Natural killer cell (primary cell): Measurements from ENCODE around the gene SDF2. TPM values are rescaled to one million over a fixed set of nuclear protein-coding genes. Genes with fewer than 3 reads are reported as not detected.

Experiments used
- ATAC-seq, 3 donors: fragments of 150-1000 bp in 2 of 3; fragments of 200-7000 bp in 1 of 3; cut with Tn5 transposase; 1 replicate in 1 of 3; 2 replicates in 2 of 3; pipeline ENCODE4 v1.10.0; 2021; ENCODE audit warnings: mild to moderate bottlenecking in 2 of 3, moderate library complexity in 2 of 3
- DNase-seq, 2 donors: peaks; one replicate each; pipeline versions ENCODE4 v3.0.0 to v3.0.0-alpha.2; 2013 to 2021; ENCODE audit warnings: mixed read lengths in 1 of 2
- H3K27ac ChIP-seq: one replicate; pipeline ENCODE4 v1.5.1; 2013; ENCODE audit warnings: mild to moderate bottlenecking, low read length
- H3K27me3 ChIP-seq: one replicate; pipeline ENCODE4 v1.6.1; 2013; ENCODE audit warnings: low read length; ENCODE audit not compliant: control insufficient read depth, insufficient read depth
- H3K36me3 ChIP-seq: one replicate; pipeline ENCODE4 v1.6.1; 2013; ENCODE audit warnings: low read length; ENCODE audit not compliant: control insufficient read depth, insufficient read depth
- H3K4me1 ChIP-seq: one replicate; pipeline ENCODE4 v1.6.1; 2013; ENCODE audit warnings: low read length; ENCODE audit not compliant: control insufficient read depth, insufficient read depth
- H3K4me3 ChIP-seq: one replicate; pipeline ENCODE4 v1.5.1; 2013; ENCODE audit warnings: low read length
- H3K9me3 ChIP-seq: one replicate; pipeline ENCODE4 v1.6.1; 2013; ENCODE audit warnings: low read length; ENCODE audit not compliant: control insufficient read depth, insufficient read depth
- H3K27ac Mint-ChIP-seq, 2 donors: one replicate each; pipeline ENCODE4 v1.8.0; 2022; ENCODE audit warnings: mild to moderate bottlenecking in 2 of 2, mixed read lengths in 2 of 2, moderate library complexity in 1 of 2
- H3K27me3 Mint-ChIP-seq, 2 donors: one replicate each; pipeline ENCODE4 v1.8.0; 2022; ENCODE audit warnings: low read depth in 2 of 2, mixed read lengths in 2 of 2
- H3K36me3 Mint-ChIP-seq: one replicate; pipeline ENCODE4 v1.8.0; 2022; ENCODE audit warnings: mixed read lengths
- H3K4me1 Mint-ChIP-seq, 2 donors: one replicate each; pipeline ENCODE4 v1.8.0; 2022; ENCODE audit warnings: mixed read lengths in 2 of 2
- H3K4me3 Mint-ChIP-seq: one replicate; pipeline ENCODE4 v1.8.0; 2022; ENCODE audit warnings: mild to moderate bottlenecking, moderate library complexity, mixed read lengths
- H3K9me3 Mint-ChIP-seq, 2 donors: one replicate each; pipeline ENCODE4 v1.8.0; 2022; ENCODE audit warnings: mixed read lengths in 2 of 2
- CTCF ChIP-seq: fragments of 200-600 bp; IDR thresholded peaks from one replicate; pipeline ENCODE4 v1.8.0; 2022; ENCODE audit warnings: antibody characterized with exemption
- WGBS: methylation state at CpG from one replicate; pipeline ENCODE4 v1.1.7; 2013; ENCODE audit warnings: missing lambda C conversion rate; ENCODE audit not compliant: insufficient coverage; 5-methylcytosine and 5-hydroxymethylcytosine counted together
- intact Hi-C: fragments of 100-400 bp; cut with micrococcal nuclease; formaldehyde crosslinking; loops from one replicate; pipeline ENCODE4 v1.14.2; 2022
- total RNA-seq, 4 donors: library from RNA; stranded (reverse); fragments of 120-200 nt in 1 of 4; gene quantifications; one replicate each; pipeline versions ENCODE4 v1.2.3 to v1.2.4, GENCODE V29; 2013 to 2022

The SDF2 gene
- total RNA-seq, 3 donors from 2014 or later (not counting 1 experiment from before 2014, with no cell fraction given): 53.0 to 65.3 (median 53.7) TPM

GRCh38 chr17:28598799-28599310 lies 62.9 kb downstream of the SDF2 start, which contains the start of gene SPAG5:
SPAG5 (minus strand) TSS chr17:28599025; CDS start chr17:28598946, 79 bp downstream.
- no peaks in the 10 kb centered on the region for H3K27me3 ChIP-seq
- H3K36me3 ChIP-seq: no peaks in the 10 kb centered on the region
- no peak for TF ChIP-seq CTCF
- H3K9me3 Mint-ChIP-seq: no peaks in the 10 kb centered on the region
- H3K27me3 Mint-ChIP-seq: no peaks in the 10 kb centered on the region
- peaks cover 22 to 23% of the 10 kb centered on the region in 2 donors for H3K4me1 Mint-ChIP-seq
- peak within 1 kb of the TSS; percentile 94 for H3K4me3 Mint-ChIP-seq
- DNase-seq: peak; percentile 96 to 97
- H3K27ac ChIP-seq: peak within 1 kb of the TSS; percentile 95
- peak; percentile 89 to 99 (median 93) for ATAC-seq
- no peaks in the 10 kb centered on the region for H3K36me3 Mint-ChIP-seq
- peak within 1 kb of the TSS; percentile 95 to 98 for H3K27ac Mint-ChIP-seq
- H3K4me3 ChIP-seq: peak within 1 kb of the TSS; percentile 71
- H3K4me1 ChIP-seq: peaks cover 19% of the 10 kb centered on the region
- under 1% methylated on average over 44 of the region's 44 CpGs for WGBS
- H3K9me3 ChIP-seq: no peaks in the 10 kb centered on the region
- intact Hi-C loops: loop anchor here (1.0 to 5.0 kb wide), 2 partner anchors 23 to 107 kb away; partner anchors contain the start of gene ALDOC

GRCh38 chr17:28598389-28598788 lies 63.3 kb downstream of the SDF2 start:
- WGBS: 13% methylated on average over 16 of the region's 17 CpGs
- peak overlapping the region; percentile 95 to 98 for H3K27ac Mint-ChIP-seq
- no peak for DNase-seq
- no peaks in the 10 kb centered on the region for H3K27me3 ChIP-seq
- peaks cover 22 to 23% of the 10 kb centered on the region in 2 donors for H3K4me1 Mint-ChIP-seq
- H3K9me3 Mint-ChIP-seq: no peaks in the 10 kb centered on the region
- H3K4me1 ChIP-seq: peaks cover 19% of the 10 kb centered on the region
- ATAC-seq: no peak
- peak overlapping the region; percentile 71 for H3K4me3 ChIP-seq
- H3K36me3 Mint-ChIP-seq: no peaks in the 10 kb centered on the region
- peak overlapping the region; percentile 94 for H3K4me3 Mint-ChIP-seq
- no peaks in the 10 kb centered on the region for H3K36me3 ChIP-seq
- no peak overlapping the region for H3K27ac ChIP-seq
- no peaks in the 10 kb centered on the region for H3K27me3 Mint-ChIP-seq
- intact Hi-C loops: loop anchor here (5.0 kb wide), 1 partner anchor 106 kb away; no protein-coding TSS in a partner anchor
- TF ChIP-seq CTCF: no peak
- no peaks in the 10 kb centered on the region for H3K9me3 ChIP-seq

Other genes starting within 250 kb of the SDF2 start
- gene SLC13A2, start 188.3 kb downstream of the SDF2 start, total RNA-seq: not detected
- not detected for gene FOXN1, start 155.6 kb downstream of the SDF2 start, total RNA-seq
- 100 to 1,000 TPM in 1 of 3 donors, 10 to 100 TPM in 2; 79.1 to 106 (median 79.3) TPM for gene UNC119, start 109.3 kb downstream of the SDF2 start, total RNA-seq
- gene PIGS, start 90.4 kb downstream of the SDF2 start, total RNA-seq: 10 to 100 TPM; 88.3 to 95.3 (median 92.3) TPM
- 10 to 100 TPM; 18.2 to 25.4 (median 23.0) TPM for gene ALDOC, start 85.0 kb downstream of the SDF2 start, total RNA-seq
- 10 to 100 TPM; 18.0 to 19.6 (median 19.3) TPM for gene SPAG5, start 62.9 kb downstream of the SDF2 start, total RNA-seq
- 10 to 100 TPM in 2 of 3 donors, 1 to 10 TPM in 1; 10.0 to 14.6 (median 14.0) TPM for gene RSKR, start 47.7 kb downstream of the SDF2 start, total RNA-seq
- 100 to 1,000 TPM; 169 to 199 (median 188) TPM for gene BLTP2, start 16.7 kb downstream of the SDF2 start, total RNA-seq
- 100 to 1,000 TPM; 170 to 184 (median 177) TPM for gene SUPT6H, start 299 bp upstream of the SDF2 start, total RNA-seq
- gene PROCA1, start 50.0 kb upstream of the SDF2 start, total RNA-seq: 1 to 10 TPM; 2.3 to 5.8 (median 3.6) TPM
- 10 to 100 TPM in 1 of 3 donors, 1 to 10 TPM in 2; 3.7 to 12.9 (median 3.8) TPM for gene RAB34, start 56.0 kb upstream of the SDF2 start, total RNA-seq
- 1,000 to 10,000 TPM; 1,375 to 1,532 (median 1,498) TPM for gene RPL23A, start 58.1 kb upstream of the SDF2 start, total RNA-seq
- 1 to 10 TPM in 1 of 3 donors, not detected in 2; 1.0 TPM for gene TLCD1, start 64.3 kb upstream of the SDF2 start, total RNA-seq
- gene NEK8, start 66.9 kb upstream of the SDF2 start, total RNA-seq: 1 to 10 TPM; 5.9 to 7.4 (median 6.8) TPM
- gene TRAF4, start 82.1 kb upstream of the SDF2 start, total RNA-seq: 100 to 1,000 TPM in 2 of 3 donors, 10 to 100 TPM in 1; 97.8 to 209 (median 122) TPM
- gene FAM222B, start 180.9 kb upstream of the SDF2 start, total RNA-seq: 10 to 100 TPM; 16.9 to 26.0 (median 20.0) TPM
- 10 to 100 TPM; 20.9 to 35.2 (median 27.3) TPM for gene ERAL1, start 193.1 kb upstream of the SDF2 start, total RNA-seq
- gene FLOT2, start 235.8 kb upstream of the SDF2 start, total RNA-seq: 100 to 1,000 TPM; 132 to 152 (median 152) TPM
- 10 to 100 TPM; 22.5 to 27.3 (median 23.2) TPM for gene DHRS13, start 241.2 kb upstream of the SDF2 start, total RNA-seq